Pericardium fibroblast (primary cell): Measurements from ENCODE around the gene TEKT4. TPM values are rescaled to one million over a fixed set of nuclear protein-coding genes. Genes with fewer than 3 reads are reported as not detected.

Source experiments
- total RNA-seq: library from RNA; depleted of rRNA; stranded (reverse); fragments of >200 nt; gene quantifications from 2 replicates; pipeline ENCODE4 v1.2.3, GENCODE V29; 2015

Gene TEKT4, protein sequence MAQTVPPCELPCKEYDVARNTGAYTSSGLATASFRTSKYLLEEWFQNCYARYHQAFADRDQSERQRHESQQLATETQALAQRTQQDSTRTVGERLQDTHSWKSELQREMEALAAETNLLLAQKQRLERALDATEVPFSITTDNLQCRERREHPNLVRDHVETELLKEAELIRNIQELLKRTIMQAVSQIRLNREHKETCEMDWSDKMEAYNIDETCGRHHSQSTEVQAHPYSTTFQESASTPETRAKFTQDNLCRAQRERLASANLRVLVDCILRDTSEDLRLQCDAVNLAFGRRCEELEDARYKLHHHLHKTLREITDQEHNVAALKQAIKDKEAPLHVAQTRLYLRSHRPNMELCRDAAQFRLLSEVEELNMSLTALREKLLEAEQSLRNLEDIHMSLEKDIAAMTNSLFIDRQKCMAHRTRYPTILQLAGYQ
- not detected in 2 replicates for total RNA-seq

DNA sequence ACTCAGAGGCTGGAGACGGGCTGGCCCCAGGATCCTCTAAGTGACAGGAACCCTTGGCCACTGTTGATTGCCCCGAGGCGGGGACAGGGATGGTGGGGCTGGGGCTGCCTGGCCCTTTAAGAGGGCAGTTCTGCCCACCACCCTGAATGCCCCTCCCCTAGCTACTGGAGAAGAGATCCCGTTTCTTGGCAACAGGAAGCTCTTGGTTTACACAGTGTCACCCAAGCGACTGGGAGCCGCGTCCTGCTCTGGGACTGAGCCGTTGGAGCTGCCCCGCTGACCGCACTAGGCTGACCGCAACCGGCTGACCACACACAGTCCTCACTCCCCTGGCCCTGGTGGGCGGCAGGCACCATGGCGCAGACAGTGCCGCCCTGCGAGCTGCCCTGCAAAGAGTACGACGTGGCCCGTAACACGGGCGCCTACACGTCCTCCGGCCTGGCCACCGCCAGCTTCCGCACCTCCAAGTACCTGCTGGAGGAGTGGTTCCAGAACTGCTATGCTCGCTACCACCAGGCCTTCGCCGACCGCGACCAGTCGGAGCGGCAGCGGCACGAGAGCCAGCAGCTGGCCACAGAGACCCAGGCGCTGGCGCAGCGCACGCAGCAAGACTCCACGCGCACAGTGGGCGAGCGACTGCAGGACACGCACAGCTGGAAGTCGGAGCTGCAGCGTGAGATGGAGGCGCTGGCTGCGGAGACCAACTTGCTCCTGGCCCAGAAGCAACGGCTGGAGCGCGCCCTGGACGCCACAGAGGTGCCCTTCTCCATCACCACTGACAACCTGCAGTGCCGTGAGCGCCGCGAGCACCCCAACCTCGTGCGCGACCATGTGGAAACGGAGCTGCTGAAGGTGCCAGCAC is at the start of gene TEKT4:
TEKT4 (plus strand) TSS at position 205 of the 862 bp plus-strand sequence; CDS start at position 355, 150 bp downstream.

Other genes starting within 250 kb of the TEKT4 start
- gene MAL, start 154.3 kb downstream of the TEKT4 start, total RNA-seq = not detected in 2 replicates